Measurements from ENCODE around the gene KLF16.
A peak's percentile ranks its signal among the peaks of the same experiment; 100 is the strongest.

- TF ChIP-seq EZH2 (optimal IDR thresholded peaks at IDR 0.05; ENCODE audit: low read depth, low read length) (no peak), CTCF (IDR thresholded peaks at IDR 0.05; ENCODE audit: low read length) (peak; percentile 99), EZH2phosphoT487 (IDR thresholded peaks at IDR 0.05; ENCODE audit: low read length) (no peak)
Measured at GRCh38 chr19:1825909-1826556, 37.3 kb downstream of the KLF16 start.

All from MM.1S (cell line).